Activated CD4-positive, alpha-beta T cell treated with anti-CD3 and anti-CD28 coated beads, Interleukin-2, amount 10 ng/mL, durations not matched to agents 24 days and 14 days (primary cell): ENCODE results near the gene CCDC159. TPM values are rescaled to one million over a fixed set of nuclear protein-coding genes. Genes with fewer than 3 reads are reported as not detected.
A peak's percentile ranks its signal among the peaks of the same experiment; 100 is the strongest.
"Not testable (repeated sequence)": the region's sequence is repeated elsewhere in the genome, so short reads cannot be mapped to it uniquely, and the experiment has no call there.

ENCODE experiments used
- DNase-seq: peaks from one replicate; pipeline ENCODE4 v3.0.0; 2022
- H3K27ac Mint-ChIP-seq: one replicate; pipeline ENCODE4 v1.8.0; 2022; ENCODE audit warnings: mild to moderate bottlenecking, mixed read lengths
- H3K27me3 Mint-ChIP-seq: one replicate; pipeline ENCODE4 v1.8.0; 2022; ENCODE audit warnings: mixed read lengths
- H3K36me3 Mint-ChIP-seq: one replicate; pipeline ENCODE4 v1.8.0; 2022; ENCODE audit warnings: low read depth, mild to moderate bottlenecking, mixed read lengths
- H3K4me1 Mint-ChIP-seq: one replicate; pipeline ENCODE4 v1.8.0; 2021; ENCODE audit warnings: mixed read lengths
- H3K4me3 Mint-ChIP-seq: one replicate; pipeline ENCODE4 v1.8.0; 2022; ENCODE audit warnings: mild to moderate bottlenecking, moderate library complexity, mixed read lengths
- H3K9me3 Mint-ChIP-seq: one replicate; pipeline ENCODE4 v1.8.0; 2021; ENCODE audit warnings: mixed read lengths
- intact Hi-C: fragments of 100-400 bp; cut with micrococcal nuclease; formaldehyde crosslinking; loops from one replicate; pipeline ENCODE4 v1.15.1; 2023
- total RNA-seq: library from RNA; stranded (reverse); gene quantifications from 2 replicates; pipeline ENCODE4 v1.2.3, GENCODE V29; 2022

Gene CCDC159
- total RNA-seq, 1 donor from 2014 or later: 11.7 TPM

DNA sequence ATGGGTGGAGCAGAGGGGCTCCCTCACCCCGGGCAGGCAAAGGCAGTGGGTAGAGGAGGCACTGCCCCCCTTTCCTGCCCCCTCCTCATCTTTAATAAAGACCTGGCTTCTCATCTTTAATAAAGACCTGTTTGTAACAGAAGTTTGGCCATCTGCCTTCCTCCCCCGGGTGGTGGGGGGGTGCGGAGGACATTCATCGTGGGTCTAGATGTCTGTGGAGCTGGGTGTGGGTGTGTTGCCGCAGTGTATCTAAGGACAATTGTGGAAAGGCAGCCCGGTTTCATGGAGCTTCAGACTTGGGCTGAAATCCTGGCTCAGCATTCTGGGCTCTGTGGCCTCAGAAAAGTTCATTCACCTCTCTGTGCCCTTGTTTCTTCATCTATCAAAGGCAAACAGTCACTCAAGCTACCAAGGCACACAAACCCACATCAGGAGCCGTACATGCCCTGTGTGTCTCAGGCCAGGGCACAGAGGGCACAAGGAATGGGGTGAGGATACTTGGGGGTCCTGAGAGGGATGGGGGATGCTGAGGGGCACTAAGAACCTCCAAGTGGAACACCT is 19.3 kb downstream of the CCDC159 start:
- Mint-ChIP-seq H3K27ac (no peak overlapping the region), H3K27me3 (no peaks in the 10 kb centered on the region), H3K4me3 (no peak overlapping the region), H3K9me3 (no peaks in the 10 kb centered on the region), H3K36me3 (peaks cover 15% of the 10 kb centered on the region), H3K4me1 (peaks cover 2% of the 10 kb centered on the region)
- DNase-seq: no peak
- intact Hi-C loops: no loop called here

GRCh38 chr19:11367528-11367927 is 21.2 kb downstream of the CCDC159 start:
- DNase-seq: no peak
- Mint-ChIP-seq H3K4me3 (no peak overlapping the region), H3K27ac (no peak overlapping the region), H3K4me1 (peaks cover 2% of the 10 kb centered on the region), H3K27me3 (no peaks in the 10 kb centered on the region), H3K36me3 (peaks cover 19% of the 10 kb centered on the region), H3K9me3 (no peaks in the 10 kb centered on the region)
- intact Hi-C loops: no loop called here

GRCh38 chr19:11370744-11371143 is 24.4 kb downstream of the CCDC159 start:
- Mint-ChIP-seq H3K4me1 (peaks cover 7% of the 10 kb centered on the region), H3K9me3 (no peaks in the 10 kb centered on the region), H3K27me3 (no peaks in the 10 kb centered on the region), H3K4me3 (no peak overlapping the region), H3K36me3 (peaks cover 19% of the 10 kb centered on the region), H3K27ac (no peak overlapping the region)
- intact Hi-C loops: no loop called here
- no peak for DNase-seq

- H3K27ac Mint-ChIP-seq: peak overlapping the region; percentile 29
- no peaks in the 10 kb centered on the region for H3K9me3 Mint-ChIP-seq
Observed at GRCh38 chr19:11373166-11373884, 27.0 kb downstream of the CCDC159 start.

DNA sequence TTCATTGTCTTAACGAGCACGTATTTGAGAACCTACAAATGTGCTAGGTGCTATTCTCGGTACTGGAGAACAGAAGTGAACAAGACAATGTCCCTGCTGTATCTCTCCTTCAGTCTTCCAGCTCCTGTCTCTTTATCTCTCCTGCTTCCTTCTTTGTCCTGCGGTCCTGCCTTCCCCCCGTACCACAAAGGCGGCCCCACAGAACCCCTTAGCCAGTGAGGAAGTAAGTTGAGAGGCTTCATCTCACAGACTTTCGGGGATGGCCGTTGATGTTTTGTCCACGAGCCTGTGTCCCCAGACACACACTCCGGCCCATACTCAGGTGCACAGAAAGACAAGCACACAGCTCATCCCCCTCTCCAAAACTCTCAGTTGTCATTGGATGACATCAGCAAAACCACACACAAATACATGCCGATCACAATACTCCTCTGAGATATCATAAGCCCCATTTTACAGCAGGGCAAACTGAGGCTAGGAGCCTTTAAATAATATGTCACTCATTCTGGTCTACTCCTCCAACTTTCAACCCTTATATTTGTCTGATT is 27.6 kb downstream of the CCDC159 start:
- intact Hi-C loops: loop anchor here (1.0 to 2.0 kb wide), 2 partner anchors 28 to 131 kb away; partner anchors contain the start of genes CCDC159, TMEM205 and ZNF653
- no peak for DNase-seq
- H3K4me3 Mint-ChIP-seq: no peak overlapping the region
- H3K27me3 Mint-ChIP-seq: no peaks in the 10 kb centered on the region
- no peaks in the 10 kb centered on the region for H3K9me3 Mint-ChIP-seq
- H3K4me1 Mint-ChIP-seq: peaks cover 27% of the 10 kb centered on the region
- H3K27ac Mint-ChIP-seq: no peak overlapping the region
- H3K36me3 Mint-ChIP-seq: peaks cover 20% of the 10 kb centered on the region

More at GRCh38 chr19:11373166-11373884, 27.0 kb downstream of the CCDC159 start:
- Mint-ChIP-seq H3K4me3 (no peak overlapping the region), H3K27me3 (no peaks in the 10 kb centered on the region), H3K4me1 (peaks cover 23% of the 10 kb centered on the region), H3K36me3 (peaks cover 22% of the 10 kb centered on the region)
- no peak for DNase-seq
- intact Hi-C loops: no loop called here

DNA sequence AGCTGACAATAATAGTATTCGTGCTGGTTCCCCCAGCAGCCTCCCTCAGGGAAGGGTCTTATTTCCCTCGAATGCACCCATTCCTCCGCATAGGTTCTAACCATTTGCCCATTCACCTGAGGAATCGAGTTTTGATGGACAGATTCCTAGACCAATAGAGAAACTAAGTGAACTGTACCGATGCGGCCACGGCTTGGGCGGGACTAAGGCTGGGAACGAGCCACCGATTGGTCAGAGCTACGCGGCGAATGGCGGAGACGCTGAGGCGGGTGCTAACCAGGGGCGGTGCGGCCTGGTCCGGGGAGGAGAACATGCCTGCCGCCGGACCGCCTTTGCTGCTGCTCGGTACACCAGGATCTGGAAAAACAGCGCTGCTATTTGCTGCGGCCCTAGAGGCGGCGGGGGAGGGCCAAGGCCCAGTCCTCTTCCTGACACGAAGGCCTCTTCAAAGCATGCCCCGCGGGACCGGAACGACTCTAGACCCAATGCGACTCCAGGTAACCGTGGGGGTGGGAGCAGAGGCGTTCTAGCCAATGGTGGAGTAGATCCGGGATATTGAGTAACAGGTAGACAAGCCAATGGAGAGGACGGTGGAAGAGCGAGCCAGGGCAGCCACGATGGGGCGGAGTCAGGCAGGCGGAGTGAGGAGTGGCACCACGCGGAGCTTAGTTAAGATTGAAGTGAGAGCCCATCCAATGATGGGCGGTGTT is 28.3 kb downstream of the CCDC159 start, which contains the start of gene SWSAP1:
TSS of gene SWSAP1 (plus strand) at position 234 of the 710 bp plus-strand sequence. CDS start at position 249, 15 bp downstream.
- Mint-ChIP-seq H3K27me3 (no peaks in the 10 kb centered on the region), H3K27ac (no peak within 1 kb of the TSS), H3K9me3 (no peaks in the 10 kb centered on the region), H3K4me3 (no peak within 1 kb of the TSS), H3K36me3 (peaks cover 14% of the 10 kb centered on the region), H3K4me1 (peaks cover 25% of the 10 kb centered on the region)
- peak; percentile 99 for DNase-seq
- intact Hi-C loops: loop anchor here (1.0 to 2.0 kb wide), 3 partner anchors 28 to 130 kb away; partner anchors contain the start of genes CCDC159, ODAD3, PRKCSH and TMEM205

DNA sequence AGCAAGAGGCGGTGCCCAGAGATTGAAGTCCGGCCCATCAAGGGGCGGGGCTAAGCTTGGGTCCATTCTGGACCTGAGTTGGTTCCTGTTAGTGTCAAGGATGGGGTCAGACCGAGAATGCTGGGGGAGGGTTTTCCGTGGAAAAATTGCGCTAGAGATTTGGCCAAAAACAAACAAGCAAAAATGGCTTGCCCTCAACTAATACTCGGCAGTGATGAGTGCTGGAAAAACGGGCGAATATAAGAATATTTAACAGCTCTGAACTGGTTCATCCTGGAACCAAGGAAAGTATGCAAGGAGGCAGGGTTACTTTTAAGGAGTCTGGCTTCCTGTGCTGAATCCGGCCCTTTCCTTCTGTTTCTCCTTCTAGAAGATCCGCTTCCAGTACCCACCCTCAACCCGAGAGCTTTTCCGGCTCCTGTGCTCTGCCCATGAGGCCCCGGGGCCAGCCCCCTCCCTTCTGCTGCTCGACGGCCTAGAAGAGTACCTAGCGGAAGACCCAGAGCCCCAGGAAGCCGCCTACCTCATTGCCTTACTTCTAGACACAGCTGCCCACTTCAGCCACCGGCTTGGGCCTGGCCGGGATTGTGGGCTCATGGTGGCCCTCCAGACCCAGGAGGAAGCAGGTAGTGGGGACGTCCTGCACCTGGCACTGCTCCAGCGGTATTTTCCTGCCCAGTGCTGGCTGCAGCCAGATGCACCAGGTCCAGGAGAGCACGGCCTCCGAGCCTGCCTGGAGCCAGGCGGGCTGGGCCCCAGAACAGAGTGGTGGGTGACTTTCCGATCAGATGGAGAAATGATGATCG is 29.0 kb downstream of the CCDC159 start:
- Mint-ChIP-seq H3K27ac (no peak overlapping the region), H3K36me3 (peaks cover 17% of the 10 kb centered on the region), H3K9me3 (no peaks in the 10 kb centered on the region), H3K4me1 (peaks cover 32% of the 10 kb centered on the region), H3K27me3 (no peaks in the 10 kb centered on the region), H3K4me3 (no peak overlapping the region)
- intact Hi-C loops: loop anchor here (1.0 to 2.0 kb wide), 2 partner anchors 60 to 129 kb away; partner anchors contain the start of genes ODAD3, PRKCSH and ZNF653
- DNase-seq: peak; percentile 94

DNA sequence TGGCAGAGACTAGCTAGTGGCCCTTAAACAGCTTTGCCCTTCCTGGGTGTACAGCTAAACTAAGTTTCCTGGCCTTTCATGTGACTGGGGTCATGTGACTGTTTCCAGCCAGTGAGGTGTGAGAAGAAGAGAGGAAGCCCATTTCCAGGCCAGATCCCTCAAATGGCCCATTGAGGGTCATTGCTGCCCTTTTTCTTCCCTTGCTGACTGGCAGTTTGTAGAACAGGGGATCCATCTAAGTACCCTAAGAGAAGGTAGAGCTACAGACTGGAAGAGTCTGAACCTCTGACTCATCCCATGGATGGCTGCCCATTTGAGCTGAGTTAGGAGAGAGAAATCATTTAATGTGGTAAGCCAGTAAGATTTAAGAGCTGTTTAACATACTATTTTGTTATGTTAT is 30.9 kb downstream of the CCDC159 start:
- intact Hi-C loops: no loop called here
- Mint-ChIP-seq H3K27me3 (no peaks in the 10 kb centered on the region), H3K9me3 (no peaks in the 10 kb centered on the region), H3K36me3 (peaks cover 14% of the 10 kb centered on the region), H3K4me3 (no peak overlapping the region), H3K27ac (peak overlapping the region; percentile 85), H3K4me1 (peaks cover 43% of the 10 kb centered on the region)
- peak; percentile 80 for DNase-seq

- H3K27ac Mint-ChIP-seq: no peak overlapping the region
- peaks cover 2% of the 10 kb centered on the region for H3K27me3 Mint-ChIP-seq
- intact Hi-C loops: no loop called here
- peaks cover 45% of the 10 kb centered on the region for H3K4me1 Mint-ChIP-seq
- no peak for DNase-seq
- H3K36me3 Mint-ChIP-seq: peaks cover 14% of the 10 kb centered on the region
- H3K4me3 Mint-ChIP-seq: no peak overlapping the region
- H3K9me3 Mint-ChIP-seq: no peaks in the 10 kb centered on the region
Observed at GRCh38 chr19:11377756-11378155, 31.4 kb downstream of the CCDC159 start.

DNA sequence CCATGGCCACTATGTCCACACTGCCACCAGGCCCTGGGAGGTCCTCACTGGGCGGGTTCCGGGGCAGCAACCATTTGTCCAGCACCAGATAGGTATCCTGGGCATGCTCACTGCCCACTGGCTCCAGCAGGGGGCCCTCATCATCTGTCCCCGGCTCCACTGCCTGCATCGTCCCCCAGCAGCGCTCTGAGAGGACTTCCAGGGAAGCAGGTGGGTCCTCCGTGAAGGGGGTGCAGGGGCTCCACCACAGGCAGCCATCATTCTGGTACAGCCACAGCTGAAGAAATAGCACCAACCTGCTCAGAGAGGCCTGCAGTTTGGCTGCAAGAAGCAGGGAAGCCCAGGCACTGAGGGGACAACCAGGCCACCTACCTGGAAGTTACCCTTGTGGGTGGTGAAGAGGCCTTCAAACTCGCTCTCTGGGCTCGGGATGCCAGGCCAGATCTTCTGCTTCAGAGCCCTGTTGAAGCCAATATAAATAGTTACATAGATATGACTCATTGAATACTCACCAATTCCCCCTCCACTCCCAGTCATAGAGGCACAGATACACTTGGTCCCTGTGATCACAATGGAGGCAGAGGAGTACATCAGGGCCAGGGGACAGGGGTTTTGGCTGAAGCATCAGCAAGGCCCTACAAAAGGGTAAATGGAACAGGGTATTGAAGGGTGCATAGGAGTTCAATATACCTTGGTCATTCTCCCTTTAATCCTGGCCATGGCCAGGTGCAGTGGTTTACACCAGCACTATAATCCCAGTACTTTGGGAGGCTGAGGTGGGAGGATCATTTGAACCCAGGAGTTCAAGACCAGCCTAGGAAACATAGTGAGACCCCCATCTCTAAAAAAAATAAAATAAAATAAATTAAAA is 32.2 kb downstream of the CCDC159 start:
- Mint-ChIP-seq H3K4me3 (no peak overlapping the region), H3K36me3 (peaks cover 14% of the 10 kb centered on the region), H3K27ac (peak overlapping the region; percentile 74), H3K9me3 (no peaks in the 10 kb centered on the region), H3K27me3 (peaks cover 6% of the 10 kb centered on the region), H3K4me1 (peaks cover 45% of the 10 kb centered on the region)
- peak; percentile 71 for DNase-seq
- intact Hi-C loops: no loop called here

GRCh38 chr19:11379269-11379845 is 33.0 kb downstream of the CCDC159 start:
- H3K27ac Mint-ChIP-seq, intact Hi-C loops, H3K27me3 Mint-ChIP-seq, DNase-seq, H3K4me3 Mint-ChIP-seq, H3K9me3 Mint-ChIP-seq: not testable (repeated sequence)
- Mint-ChIP-seq H3K4me1 (peaks cover 45% of the 10 kb centered on the region), H3K36me3 (peaks cover 14% of the 10 kb centered on the region)

DNA sequence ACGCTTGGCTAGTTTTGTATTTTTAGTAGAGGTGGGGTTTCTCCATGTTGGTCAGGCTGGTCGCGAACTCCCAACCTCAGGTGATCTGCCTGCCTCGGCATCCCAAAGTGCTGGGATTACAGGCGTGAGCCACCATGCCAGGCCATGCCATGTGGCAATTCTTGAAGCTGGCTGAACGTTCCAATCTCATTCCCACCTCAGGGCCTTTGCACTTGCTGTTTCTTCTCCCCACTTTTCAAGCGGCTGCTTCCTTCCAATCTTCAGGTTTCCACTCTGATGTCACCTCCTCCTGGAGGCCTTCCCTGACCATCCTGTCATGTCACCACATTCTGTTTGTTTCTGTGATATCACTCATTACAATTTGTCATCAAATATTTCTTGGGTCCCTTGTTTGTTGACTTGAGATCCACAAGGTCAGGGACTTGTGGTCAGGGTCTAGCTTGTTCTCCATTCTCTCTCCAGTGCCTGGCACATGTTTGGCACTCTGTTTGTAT is 33.6 kb downstream of the CCDC159 start:
- no peak for DNase-seq
- H3K36me3 Mint-ChIP-seq: peaks cover 14% of the 10 kb centered on the region
- H3K9me3 Mint-ChIP-seq: no peaks in the 10 kb centered on the region
- H3K4me1 Mint-ChIP-seq: peaks cover 45% of the 10 kb centered on the region
- intact Hi-C loops: loop anchor here (5.0 kb wide), 2 partner anchors 88 to 283 kb away; no protein-coding TSS in a partner anchor
- H3K27me3 Mint-ChIP-seq: peaks cover 11% of the 10 kb centered on the region
- H3K27ac Mint-ChIP-seq: peak overlapping the region; percentile 99
- peak overlapping the region; percentile 87 for H3K4me3 Mint-ChIP-seq
